ENCODE results near the gene ITPK1. TPM values are rescaled to one million over a fixed set of nuclear protein-coding genes. Genes with fewer than 3 reads are reported as not detected.

Gene ITPK1
- total RNA-seq, 4 donors from 2014 or later: 64.8 to 235 (median 128) TPM

DNA sequence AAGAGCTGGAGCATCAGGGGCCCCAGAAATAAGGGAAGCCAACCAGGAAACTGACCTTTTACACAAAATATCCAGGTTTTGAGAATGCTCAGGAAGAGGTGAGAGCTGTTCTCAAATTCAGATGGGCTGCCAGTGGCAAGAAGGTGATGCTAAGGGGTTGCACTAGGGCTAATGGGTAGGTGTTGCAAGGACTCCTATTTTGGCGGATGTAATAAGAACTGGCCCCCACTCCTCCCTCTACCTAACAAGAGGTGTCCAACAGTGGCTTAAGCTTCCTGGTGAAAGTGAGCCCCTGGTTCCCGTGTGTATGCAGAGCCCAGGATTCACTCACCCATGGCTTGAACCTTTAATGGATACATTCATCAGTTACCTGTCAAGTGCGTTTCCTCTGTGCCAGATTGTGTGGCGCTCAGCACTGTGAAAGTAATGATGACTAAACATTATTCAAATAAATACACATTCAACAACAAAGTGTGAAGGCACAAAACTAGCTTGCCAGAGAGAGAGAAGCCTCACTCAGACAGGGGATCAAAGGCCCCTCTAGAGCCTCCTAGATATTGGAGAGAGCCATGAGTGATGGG lies 193.5 kb downstream of the ITPK1 start:
- 56% methylated on average over 4 of the region's 4 CpGs; no CpG with 5 or more reads in 1 of the 2 donors for WGBS, 2 donors (ENCODE audit: low coverage in 1 of 2)
- Histone ChIP-seq H3K27me3 (peaks cover 23% of the 10 kb centered on the region), H3K27ac (no peak overlapping the region), H3K4me1 (no peaks in the 10 kb centered on the region), H3K36me3 (no peaks in the 10 kb centered on the region), H3K9me3 (no peaks in the 10 kb centered on the region), H3K4me3 (no peak overlapping the region)
- intact Hi-C loops (cut with DNase I; ENCODE audit: low total_unique reads): no loop called here
- in situ Hi-C loops (cut with MboI; ENCODE audit: low pct_ligation_motif_present in 1 of 4, low pct_unique_long_range_greater_than_20kb in 1 of 4, low sequenced_read_pairs in 3 of 4): no loop called here
- DNase-seq: no peak
- TF ChIP-seq EP300 (IDR thresholded peaks at IDR 0.05; ENCODE audit: low read depth) (no peak), POLR2A (IDR thresholded peaks at IDR 0.05) (no peak), POLR2AphosphoS5 (IDR thresholded peaks at IDR 0.05) (no peak), CTCF (IDR thresholded peaks at IDR 0.05) (no peak)

DNA sequence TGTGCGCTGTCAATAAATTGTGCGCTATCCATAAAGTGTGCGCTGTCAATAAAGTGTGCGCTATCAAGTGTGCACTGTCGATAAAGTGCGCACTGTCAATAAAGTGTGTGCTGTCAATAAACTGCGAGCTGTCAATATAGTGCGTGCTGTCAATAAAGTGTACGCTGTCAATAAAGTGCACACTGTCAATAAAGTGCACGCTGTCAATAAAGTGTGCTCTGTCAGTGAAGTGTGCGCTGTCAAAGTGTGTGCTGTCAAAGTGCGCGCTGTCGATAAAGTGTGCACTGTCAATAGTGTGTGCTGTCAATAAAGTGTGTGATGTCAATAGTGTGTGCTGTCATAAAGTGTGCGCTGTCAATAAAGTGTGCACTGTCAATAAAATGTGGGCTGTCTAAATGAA lies 195.7 kb downstream of the ITPK1 start:
- DNase-seq: no peak
- intact Hi-C loops (cut with DNase I; ENCODE audit: low total_unique reads): no loop called here
- no peak for TF ChIP-seq POLR2AphosphoS5 (IDR thresholded peaks at IDR 0.05)
- no peak for TF ChIP-seq EP300 (IDR thresholded peaks at IDR 0.05; ENCODE audit: low read depth)
- 94 to 95% methylated on average over 15 of the region's 15 CpGs for WGBS, 2 donors (ENCODE audit: low coverage in 1 of 2)
- Histone ChIP-seq H3K36me3 (no peaks in the 10 kb centered on the region), H3K27me3 (peaks cover 23% of the 10 kb centered on the region), H3K27ac (no peak overlapping the region), H3K9me3 (no peaks in the 10 kb centered on the region), H3K4me3 (no peak overlapping the region), H3K4me1 (no peaks in the 10 kb centered on the region)
- in situ Hi-C loops (cut with MboI; ENCODE audit: low pct_ligation_motif_present in 1 of 4, low pct_unique_long_range_greater_than_20kb in 1 of 4, low sequenced_read_pairs in 3 of 4): no loop called here

DNA sequence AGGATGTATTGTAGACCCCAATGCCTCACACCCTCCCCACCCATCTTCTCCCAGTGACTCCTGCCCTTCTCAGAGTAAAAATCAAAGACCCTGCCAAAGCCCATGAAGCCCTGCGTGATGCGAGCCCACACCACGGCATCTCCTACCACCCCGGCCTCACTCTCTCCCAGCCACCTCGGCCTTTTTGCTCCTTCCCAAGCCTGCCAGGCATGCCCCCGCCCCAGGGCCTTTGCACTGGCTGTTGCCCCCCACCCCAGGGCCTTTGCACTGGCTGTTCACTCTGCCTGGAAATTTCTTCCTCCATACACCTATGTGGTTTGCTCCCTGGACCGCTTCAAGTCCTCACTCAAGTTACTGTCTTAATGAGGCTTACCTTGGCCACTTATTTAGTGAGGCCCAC lies 197.8 kb downstream of the ITPK1 start:
- in situ Hi-C loops (cut with MboI; ENCODE audit: low pct_ligation_motif_present in 1 of 4, low pct_unique_long_range_greater_than_20kb in 1 of 4, low sequenced_read_pairs in 3 of 4) (no loop called here), intact Hi-C loops (cut with DNase I; ENCODE audit: low total_unique reads) (no loop called here)
- TF ChIP-seq POLR2A (IDR thresholded peaks at IDR 0.05) (no peak), CTCF (IDR thresholded peaks at IDR 0.05) (no peak), EP300 (IDR thresholded peaks at IDR 0.05; ENCODE audit: low read depth) (no peak), POLR2AphosphoS5 (IDR thresholded peaks at IDR 0.05) (no peak)

GRCh38 chr14:92917041-92917940 lies 198.4 kb downstream of the ITPK1 start:
- in situ Hi-C loops (cut with MboI; ENCODE audit: low pct_ligation_motif_present in 1 of 4, low pct_unique_long_range_greater_than_20kb in 1 of 4, low sequenced_read_pairs in 3 of 4) (no loop called here), intact Hi-C loops (cut with DNase I; ENCODE audit: low total_unique reads) (no loop called here)
- Histone ChIP-seq H3K4me1 (no peaks in the 10 kb centered on the region), H3K36me3 (no peaks in the 10 kb centered on the region), H3K4me3 (no peak overlapping the region), H3K27me3 (peaks cover 6% of the 10 kb centered on the region), H3K27ac (no peak overlapping the region), H3K9me3 (no peaks in the 10 kb centered on the region)
- TF ChIP-seq CTCF (IDR thresholded peaks at IDR 0.05) (no peak), POLR2AphosphoS5 (IDR thresholded peaks at IDR 0.05) (no peak), POLR2A (IDR thresholded peaks at IDR 0.05) (no peak), EP300 (IDR thresholded peaks at IDR 0.05; ENCODE audit: low read depth) (no peak)
- 75% methylated on average over 14 of the region's 14 CpGs; no CpG with 5 or more reads in 1 of the 2 donors for WGBS, 2 donors (ENCODE audit: low coverage in 1 of 2)
- DNase-seq: no peak

More for the DNA sequence above, 197.8 kb downstream of the ITPK1 start:
- H3K36me3 ChIP-seq: no peaks in the 10 kb centered on the region
- peaks cover 13% of the 10 kb centered on the region for H3K27me3 ChIP-seq
- H3K27ac ChIP-seq: no peak overlapping the region
- H3K9me3 ChIP-seq: no peaks in the 10 kb centered on the region
- no peak for DNase-seq
- H3K4me3 ChIP-seq: no peak overlapping the region
- no peaks in the 10 kb centered on the region for H3K4me1 ChIP-seq
- WGBS, 2 donors (ENCODE audit: low coverage in 1 of 2): 68% methylated on average over 7 of the region's 7 CpGs; no CpG with 5 or more reads in 1 of the 2 donors

Data from transverse colon (tissue), 4 donors.